DOHH2 (cell line): Measurements from ENCODE around the gene E2F3.

ENCODE experiments used
- H3F3A ChIP-seq: fragments of 200-600 bp; sonication (generic), shearing (Covaris generic); 2 replicates; pipeline ENCODE4 v1.6.0; 2016; ENCODE audit warnings: antibody characterized with exemption, mild to moderate bottlenecking; ENCODE audit not compliant: control insufficient read depth, insufficient read depth
- H3K27ac ChIP-seq: fragments of 200-600 bp; sonication (generic); 2 replicates; pipeline ENCODE4 v1.5.1; 2014; ENCODE audit warnings: low read depth, mild to moderate bottlenecking, low read length, moderate library complexity
- H3K27me3 ChIP-seq: fragments of 200-600 bp; sonication (generic); 2 replicates; pipeline ENCODE4 v1.6.1; 2014; ENCODE audit warnings: mild to moderate bottlenecking, low read length, mixed read lengths; ENCODE audit not compliant: control insufficient read depth
- H3K36me3 ChIP-seq: fragments of 200-600 bp; sonication (generic); 2 replicates; pipeline ENCODE4 v1.6.1; 2014; ENCODE audit warnings: mild to moderate bottlenecking, low read length, moderate library complexity, mixed read lengths; ENCODE audit not compliant: control insufficient read depth
- H3K4me1 ChIP-seq: fragments of 200-600 bp; sonication (generic); 2 replicates; pipeline ENCODE4 v1.6.1; 2014; ENCODE audit warnings: mild to moderate bottlenecking, low read length, mixed read lengths; ENCODE audit not compliant: control insufficient read depth
- H3K4me2 ChIP-seq: fragments of 200-600 bp; sonication (generic); 2 replicates; pipeline ENCODE4 v1.6.0; 2014; ENCODE audit warnings: mild to moderate bottlenecking, low read length, moderate library complexity
- H3K4me3 ChIP-seq: fragments of 200-600 bp; sonication (generic); 2 replicates; pipeline ENCODE4 v1.5.1; 2014; ENCODE audit warnings: mild to moderate bottlenecking, low read length, mixed read lengths
- H3K79me2 ChIP-seq: fragments of 200-600 bp; sonication (generic); 2 replicates; pipeline ENCODE4 v1.6.1; 2014; ENCODE audit warnings: mild to moderate bottlenecking, low read length, mixed read lengths; ENCODE audit not compliant: control insufficient read depth
- H3K9me2 ChIP-seq: fragments of 200-600 bp; sonication (generic); replicated peaks from 2 replicates; pipeline ENCODE4 v1.6.1; 2014; ENCODE audit warnings: mild to moderate bottlenecking, low read length, mixed read lengths; ENCODE audit not compliant: control insufficient read depth
- H3K9me3 ChIP-seq: fragments of 200-600 bp; sonication (generic); 2 replicates; pipeline ENCODE4 v1.6.1; 2014; ENCODE audit warnings: antibody characterized with exemption, low read length, mixed read lengths; ENCODE audit not compliant: control insufficient read depth, insufficient read depth
- H4K20me1 ChIP-seq: fragments of 200-600 bp; sonication (generic); 2 replicates; pipeline ENCODE4 v1.6.0; 2014; ENCODE audit warnings: low read depth, mild to moderate bottlenecking, antibody characterized with exemption, low read length, moderate library complexity; ENCODE audit not compliant: control insufficient read depth, insufficient read depth
- EZH2phosphoT487 ChIP-seq: fragments of 200-600 bp; sonication (generic); IDR thresholded peaks from 2 replicates; pipeline ENCODE4 v1.6.1; 2017; ENCODE audit warnings: borderline replicate concordance, mild to moderate bottlenecking, antibody characterized with exemption, low read length, moderate library complexity, mixed read lengths
- TF ChIP-seq, protein P1 (sequence below): fragments of 200-600 bp; sonication (generic); IDR thresholded peaks from one replicate; pipeline ENCODE4 v1.5.1; 2014; ENCODE audit warnings: antibody characterized with exemption, mild to moderate bottlenecking, low read depth, low read length; ENCODE audit not compliant: poor library complexity, severe bottlenecking

Gene E2F3

DNA sequence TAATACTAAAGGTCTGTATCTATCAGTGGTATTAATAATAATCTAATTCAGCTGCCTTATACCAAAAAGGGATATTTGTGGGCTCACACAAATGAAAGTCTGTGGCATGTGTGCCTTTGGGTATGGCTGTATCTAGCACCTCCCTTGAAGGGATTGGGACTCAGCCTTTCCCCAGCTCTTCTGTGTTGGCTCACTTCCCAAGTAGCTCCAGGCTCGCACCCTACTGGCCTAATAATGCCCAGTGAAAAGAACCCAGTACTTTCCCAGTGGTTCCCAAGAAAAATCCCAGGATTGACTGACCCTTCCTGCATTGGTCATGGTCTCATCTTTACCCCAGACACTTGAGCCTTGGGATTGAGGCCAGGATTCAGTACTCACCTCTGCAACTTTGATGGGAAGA is 71.8 kb downstream of the E2F3 start:
- no peaks in the 10 kb centered on the region for H3K9me2 ChIP-seq
- H3K9me3 ChIP-seq = no peaks in the 10 kb centered on the region
- H3K79me2 ChIP-seq = peaks cover 93% of the 10 kb centered on the region
- TF ChIP-seq EZH2phosphoT487 = no peak
- TF ChIP-seq, protein P1, sequence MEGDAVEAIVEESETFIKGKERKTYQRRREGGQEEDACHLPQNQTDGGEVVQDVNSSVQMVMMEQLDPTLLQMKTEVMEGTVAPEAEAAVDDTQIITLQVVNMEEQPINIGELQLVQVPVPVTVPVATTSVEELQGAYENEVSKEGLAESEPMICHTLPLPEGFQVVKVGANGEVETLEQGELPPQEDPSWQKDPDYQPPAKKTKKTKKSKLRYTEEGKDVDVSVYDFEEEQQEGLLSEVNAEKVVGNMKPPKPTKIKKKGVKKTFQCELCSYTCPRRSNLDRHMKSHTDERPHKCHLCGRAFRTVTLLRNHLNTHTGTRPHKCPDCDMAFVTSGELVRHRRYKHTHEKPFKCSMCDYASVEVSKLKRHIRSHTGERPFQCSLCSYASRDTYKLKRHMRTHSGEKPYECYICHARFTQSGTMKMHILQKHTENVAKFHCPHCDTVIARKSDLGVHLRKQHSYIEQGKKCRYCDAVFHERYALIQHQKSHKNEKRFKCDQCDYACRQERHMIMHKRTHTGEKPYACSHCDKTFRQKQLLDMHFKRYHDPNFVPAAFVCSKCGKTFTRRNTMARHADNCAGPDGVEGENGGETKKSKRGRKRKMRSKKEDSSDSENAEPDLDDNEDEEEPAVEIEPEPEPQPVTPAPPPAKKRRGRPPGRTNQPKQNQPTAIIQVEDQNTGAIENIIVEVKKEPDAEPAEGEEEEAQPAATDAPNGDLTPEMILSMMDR = no peak
- H3F3A ChIP-seq = no peaks in the 10 kb centered on the region
- H3K4me1 ChIP-seq = no peaks in the 10 kb centered on the region
- no peak overlapping the region for H3K4me3 ChIP-seq
- H3K27ac ChIP-seq = no peak overlapping the region
- no peaks in the 10 kb centered on the region for H3K27me3 ChIP-seq
- H3K4me2 ChIP-seq = no peak overlapping the region
- H3K36me3 ChIP-seq = peaks cover 46% of the 10 kb centered on the region
- peaks cover 3% of the 10 kb centered on the region; the same call in 1 of the 2 replicates for H4K20me1 ChIP-seq

DNA sequence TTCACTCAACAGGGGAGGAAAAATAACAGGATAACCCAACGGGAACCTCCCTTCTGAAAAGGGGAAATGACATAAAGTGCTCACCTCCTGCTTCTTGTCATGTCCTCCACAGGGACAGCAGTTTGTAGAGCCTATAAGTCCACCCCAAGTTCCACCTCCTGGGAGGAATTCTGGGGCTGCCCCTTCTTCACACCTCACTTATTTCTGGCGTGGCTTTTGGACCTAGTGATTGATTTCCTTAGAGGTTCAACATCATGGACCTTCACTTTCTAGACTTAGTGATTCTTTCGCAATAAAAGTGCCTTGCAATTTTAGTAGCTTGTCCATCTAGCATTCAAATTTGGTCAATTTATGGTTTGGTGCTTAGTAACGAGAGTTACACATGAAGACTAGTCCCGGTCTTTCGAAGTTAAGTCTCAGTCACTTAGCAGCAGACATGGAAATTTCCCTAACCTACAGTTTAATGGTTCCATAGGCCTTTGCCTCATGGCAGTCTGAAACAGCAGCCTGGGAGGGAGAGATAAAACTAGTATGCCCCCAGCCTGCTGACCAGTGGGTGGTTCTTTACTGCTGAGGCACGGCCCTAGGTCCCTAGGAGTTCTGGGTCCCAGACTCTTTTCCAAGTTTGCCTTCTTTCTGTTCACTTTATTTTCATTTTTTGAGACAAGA is 73.3 kb downstream of the E2F3 start:
- no peak for TF ChIP-seq EZH2phosphoT487
- TF ChIP-seq, protein P1 = no peak
- Histone ChIP-seq H3K4me2 (no peak overlapping the region), H3K4me3 (no peak overlapping the region), H3K4me1 (no peaks in the 10 kb centered on the region), H3K9me3 (no peaks in the 10 kb centered on the region), H3K36me3 (peaks cover 43% of the 10 kb centered on the region), H3K9me2 (no peaks in the 10 kb centered on the region), H4K20me1 (peaks cover 8% of the 10 kb centered on the region; the same call in 1 of the 2 replicates), H3K27ac (no peak overlapping the region), H3F3A (no peaks in the 10 kb centered on the region), H3K27me3 (no peaks in the 10 kb centered on the region), H3K79me2 (peaks cover 87% of the 10 kb centered on the region)

DNA sequence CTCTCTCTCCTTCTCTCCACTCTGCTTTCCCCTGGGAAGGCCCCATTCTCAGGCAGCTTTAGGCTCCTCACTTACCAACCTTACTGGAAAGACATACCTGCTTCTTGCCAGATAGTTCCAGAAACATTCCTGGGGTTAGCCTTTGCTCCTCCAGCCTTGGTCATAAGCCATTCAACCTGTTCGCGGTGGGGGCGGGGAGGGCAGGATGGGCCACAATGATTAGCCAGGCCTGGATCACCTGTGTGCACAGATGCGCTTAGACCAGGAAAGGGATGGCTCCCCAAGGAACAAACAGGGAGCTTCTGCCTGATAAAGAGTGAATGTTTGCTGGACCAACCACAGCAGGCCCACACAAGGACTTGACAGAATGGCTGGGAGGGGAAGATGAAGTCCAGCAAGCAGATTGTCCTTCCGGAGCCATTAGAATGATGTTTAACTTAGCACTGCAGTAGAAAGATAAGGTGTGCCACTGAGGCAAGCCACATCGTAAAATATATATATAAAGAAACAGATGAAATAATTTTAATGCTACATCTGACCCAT is 74.9 kb downstream of the E2F3 start:
- no peak overlapping the region for H3K27ac ChIP-seq
- H3K4me2 ChIP-seq = no peak overlapping the region
- H3K4me3 ChIP-seq = no peak overlapping the region
- H3K9me3 ChIP-seq = no peaks in the 10 kb centered on the region
- H3K79me2 ChIP-seq = peaks cover 74% of the 10 kb centered on the region
- no peaks in the 10 kb centered on the region for H3F3A ChIP-seq
- H3K9me2 ChIP-seq = no peaks in the 10 kb centered on the region
- no peaks in the 10 kb centered on the region for H3K4me1 ChIP-seq
- H3K36me3 ChIP-seq = peaks cover 56% of the 10 kb centered on the region
- H4K20me1 ChIP-seq = peaks cover 8% of the 10 kb centered on the region; the same call in 1 of the 2 replicates
- TF ChIP-seq, protein P1 = no peak
- TF ChIP-seq EZH2phosphoT487 = no peak
- no peaks in the 10 kb centered on the region for H3K27me3 ChIP-seq
